ENCODE data around the gene MTMR12.

Gene MTMR12

GRCh38 chr5:32312595-32313332, at the start of gene MTMR12:
MTMR12 (minus strand) TSS chr5:32312939; CDS start chr5:32312838, 101 bp downstream.
- DNase-seq (ENCODE audit: low read depth in 2 of 2): peak; percentile 99 to 100

- no peak for DNase-seq (ENCODE audit: low read depth in 2 of 2)
Observed at GRCh38 chr5:32362527-32362926, 49.8 kb upstream of the MTMR12 start.

GRCh38 chr5:32360906-32361305, 48.2 kb upstream of the MTMR12 start:
- DNase-seq (ENCODE audit: low read depth in 2 of 2): no peak

- DNase-seq (ENCODE audit: low read depth in 2 of 2): no peak
Observed at GRCh38 chr5:32358611-32359010, 45.9 kb upstream of the MTMR12 start.

- DNase-seq (ENCODE audit: low read depth in 2 of 2): no peak
Observed at GRCh38 chr5:32357658-32358057, 44.9 kb upstream of the MTMR12 start.

- DNase-seq (ENCODE audit: low read depth in 2 of 2): no peak
Observed at GRCh38 chr5:32355686-32356085, 42.9 kb upstream of the MTMR12 start.

GRCh38 chr5:32353420-32353819, 40.7 kb upstream of the MTMR12 start:
- DNase-seq (ENCODE audit: low read depth in 2 of 2): no peak

- no peak for DNase-seq (ENCODE audit: low read depth in 2 of 2)
Observed at GRCh38 chr5:32352685-32353084, 39.9 kb upstream of the MTMR12 start.

GRCh38 chr5:32346869-32347268, 34.1 kb upstream of the MTMR12 start:
- DNase-seq (ENCODE audit: low read depth in 2 of 2): no peak

GRCh38 chr5:32343058-32343672, 30.4 kb upstream of the MTMR12 start:
- DNase-seq (ENCODE audit: low read depth in 2 of 2): no peak

- DNase-seq (ENCODE audit: low read depth in 2 of 2): no peak
Observed at GRCh38 chr5:32342656-32343055, 29.9 kb upstream of the MTMR12 start.

- no peak for DNase-seq (ENCODE audit: low read depth in 2 of 2)
Observed at GRCh38 chr5:32339878-32340277, 27.1 kb upstream of the MTMR12 start.

- DNase-seq (ENCODE audit: low read depth in 2 of 2): no peak
Observed at GRCh38 chr5:32339198-32339597, 26.5 kb upstream of the MTMR12 start.

- DNase-seq (ENCODE audit: low read depth in 2 of 2): no peak
Observed at GRCh38 chr5:32332966-32333365, 20.2 kb upstream of the MTMR12 start.

GRCh38 chr5:32332361-32332760, 19.6 kb upstream of the MTMR12 start:
- DNase-seq (ENCODE audit: low read depth in 2 of 2): no peak

- no peak for DNase-seq (ENCODE audit: low read depth in 2 of 2)
Observed at GRCh38 chr5:32331935-32332274, 19.2 kb upstream of the MTMR12 start.

- DNase-seq (ENCODE audit: low read depth in 2 of 2): no peak
Observed at GRCh38 chr5:32331217-32331934, 18.6 kb upstream of the MTMR12 start.

- DNase-seq (ENCODE audit: low read depth in 2 of 2): no peak
Observed at GRCh38 chr5:32330126-32330971, 17.6 kb upstream of the MTMR12 start.

- peak; percentile 33 to 45 for DNase-seq (ENCODE audit: low read depth in 2 of 2)
Observed at GRCh38 chr5:32329395-32329834, 16.7 kb upstream of the MTMR12 start.

- no peak for DNase-seq (ENCODE audit: low read depth in 2 of 2)
Observed at GRCh38 chr5:32326216-32326772, 13.6 kb upstream of the MTMR12 start.

GRCh38 chr5:32325616-32326015, 12.9 kb upstream of the MTMR12 start:
- no peak for DNase-seq (ENCODE audit: low read depth in 2 of 2)

GRCh38 chr5:32325062-32325461, 12.3 kb upstream of the MTMR12 start:
- no peak for DNase-seq (ENCODE audit: low read depth in 2 of 2)

Data from stimulated activated CD4-positive, alpha-beta T cell treated with anti-CD3 and anti-CD28 coated beads, Interleukin-15, amount 100 ng/mL, for 48 hours (primary cell).